Muscle of leg (tissue), 11 donors: Measurements from ENCODE around the gene RNF207. TPM values are rescaled to one million over a fixed set of nuclear protein-coding genes. Genes with fewer than 3 reads are reported as not detected.
A peak's percentile ranks its signal among the peaks of the same experiment; 100 is the strongest.

ENCODE experiments used
- DNase-seq: peaks from one replicate; pipeline ENCODE4 v3.0.0; 2013
- H3K27ac ChIP-seq: one replicate; pipeline ENCODE4 v1.5.1; 2013; ENCODE audit warnings: mild to moderate bottlenecking, low read length, control low read depth
- H3K27me3 ChIP-seq: one replicate; pipeline ENCODE4 v1.6.1; 2013; ENCODE audit warnings: low read length; ENCODE audit not compliant: control insufficient read depth, insufficient read depth
- H3K36me3 ChIP-seq: one replicate; pipeline ENCODE4 v1.6.1; 2013; ENCODE audit warnings: low read length; ENCODE audit not compliant: control insufficient read depth, insufficient read depth
- H3K4me1 ChIP-seq: one replicate; pipeline ENCODE4 v1.6.1; 2013; ENCODE audit warnings: low read length; ENCODE audit not compliant: control insufficient read depth, insufficient read depth
- H3K4me3 ChIP-seq: one replicate; pipeline ENCODE4 v1.5.1; 2013; ENCODE audit warnings: low read length, control low read depth
- H3K9me3 ChIP-seq: replicated peaks from 2 replicates; pipeline ENCODE4 v1.6.1; 2013; ENCODE audit warnings: low read depth, low read length; ENCODE audit not compliant: control insufficient read depth
- WGBS: methylation state at CpG from one replicate; pipeline ENCODE4 v1.1.5; 2013; ENCODE audit warnings: missing lambda C conversion rate; ENCODE audit not compliant: insufficient coverage; 5-methylcytosine and 5-hydroxymethylcytosine counted together
- polyA plus RNA-seq, 8 donors: library from polyadenylated mRNA; unstranded; fragments of 120-200 nt; gene quantifications; one replicate each; pipeline versions ENCODE4 v1.2.1 to v1.2.3, GENCODE V29; 2013; ENCODE audit warnings: inconsistent platforms in 1 of 8, low replicate concordance in 1 of 8; ENCODE audit not compliant: insufficient read length in 8 of 8, insufficient read depth in 1 of 8
- total RNA-seq: library from RNA; stranded (reverse); fragments of 120-200 nt; gene quantifications from one replicate; pipeline ENCODE4 v1.2.4, GENCODE V29; 2013

RNF207 gene
- total and polyA plus RNA-seq, 9 donors = 13.4 to 41.6 (median 21.7) TPM

DNA sequence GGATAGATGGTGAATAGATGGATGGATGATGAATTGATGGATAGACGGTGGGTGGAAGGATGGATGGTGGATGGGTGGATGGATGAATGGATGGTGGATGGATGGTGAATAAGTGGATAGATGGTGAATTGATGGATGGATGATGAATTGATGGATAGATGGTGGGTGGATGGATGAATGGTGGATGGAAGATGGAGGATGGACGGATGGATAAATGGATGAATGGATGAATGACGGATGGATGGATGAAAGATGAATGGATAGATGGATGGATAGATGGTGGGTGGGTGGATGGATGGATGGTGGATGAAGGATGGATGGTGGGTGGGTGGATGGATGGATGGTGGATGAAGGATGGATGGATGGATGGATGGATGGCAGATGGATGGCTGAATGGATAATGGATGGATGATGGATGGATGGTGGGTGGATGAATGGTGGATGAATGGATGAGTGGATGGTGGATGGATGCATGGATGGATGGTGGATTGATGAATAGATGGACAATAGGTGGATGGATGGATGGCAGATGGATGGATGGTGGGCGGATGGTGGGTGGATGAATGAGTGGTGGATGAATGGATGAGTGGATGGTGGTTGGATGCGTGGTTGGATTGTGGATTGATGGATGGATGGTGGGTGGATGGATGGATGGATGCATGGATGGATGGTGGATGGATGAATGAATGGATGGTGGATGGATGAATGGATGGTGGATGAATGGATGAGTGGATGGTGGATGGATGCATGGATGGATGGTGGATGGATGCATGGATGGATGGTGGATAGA lies 31.1 kb upstream of the RNF207 start:
- Histone ChIP-seq H3K4me1 (peaks cover 6% of the 10 kb centered on the region), H3K4me3 (no peak overlapping the region), H3K27ac (no peak overlapping the region), H3K9me3 (no peaks in the 10 kb centered on the region), H3K36me3 (no peaks in the 10 kb centered on the region), H3K27me3 (peaks cover 38% of the 10 kb centered on the region)
- WGBS = 92% methylated on average over 5 of the region's 5 CpGs
- DNase-seq = no peak

GRCh38 chr1:6175411-6175828 lies 30.5 kb upstream of the RNF207 start:
- Histone ChIP-seq H3K9me3 (no peaks in the 10 kb centered on the region), H3K27ac (no peak overlapping the region), H3K36me3 (no peaks in the 10 kb centered on the region), H3K4me1 (peaks cover 6% of the 10 kb centered on the region), H3K27me3 (peaks cover 40% of the 10 kb centered on the region), H3K4me3 (no peak overlapping the region)
- DNase-seq = no peak
- WGBS = 77% methylated on average over 6 of the region's 6 CpGs

DNA sequence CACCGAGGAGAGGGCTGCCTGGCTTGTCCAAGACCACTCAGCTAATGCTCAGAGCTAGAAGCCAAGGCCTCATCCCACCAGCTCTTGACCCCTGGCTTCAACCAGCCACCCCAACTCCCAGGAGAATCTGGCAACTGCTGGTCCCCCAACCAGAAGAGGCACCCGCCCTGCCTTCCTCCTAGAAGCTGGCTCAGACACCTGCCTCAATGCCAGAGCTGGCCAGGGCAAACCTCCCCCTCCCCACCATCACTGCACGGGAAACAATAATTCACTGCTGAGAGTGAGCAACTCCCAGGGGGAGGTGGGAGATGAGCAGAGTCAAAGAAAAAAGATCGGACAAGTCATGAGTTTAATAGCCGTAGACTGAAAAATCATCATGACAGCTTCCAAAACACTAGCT lies 29.1 kb upstream of the RNF207 start:
- no peaks in the 10 kb centered on the region for H3K9me3 ChIP-seq
- WGBS = 90% methylated on average over 1 of the region's 5 CpGs
- H3K4me1 ChIP-seq = peaks cover 15% of the 10 kb centered on the region
- H3K27me3 ChIP-seq = peaks cover 52% of the 10 kb centered on the region
- H3K36me3 ChIP-seq = no peaks in the 10 kb centered on the region
- H3K27ac ChIP-seq = no peak overlapping the region
- no peak overlapping the region for H3K4me3 ChIP-seq
- no peak for DNase-seq

DNA sequence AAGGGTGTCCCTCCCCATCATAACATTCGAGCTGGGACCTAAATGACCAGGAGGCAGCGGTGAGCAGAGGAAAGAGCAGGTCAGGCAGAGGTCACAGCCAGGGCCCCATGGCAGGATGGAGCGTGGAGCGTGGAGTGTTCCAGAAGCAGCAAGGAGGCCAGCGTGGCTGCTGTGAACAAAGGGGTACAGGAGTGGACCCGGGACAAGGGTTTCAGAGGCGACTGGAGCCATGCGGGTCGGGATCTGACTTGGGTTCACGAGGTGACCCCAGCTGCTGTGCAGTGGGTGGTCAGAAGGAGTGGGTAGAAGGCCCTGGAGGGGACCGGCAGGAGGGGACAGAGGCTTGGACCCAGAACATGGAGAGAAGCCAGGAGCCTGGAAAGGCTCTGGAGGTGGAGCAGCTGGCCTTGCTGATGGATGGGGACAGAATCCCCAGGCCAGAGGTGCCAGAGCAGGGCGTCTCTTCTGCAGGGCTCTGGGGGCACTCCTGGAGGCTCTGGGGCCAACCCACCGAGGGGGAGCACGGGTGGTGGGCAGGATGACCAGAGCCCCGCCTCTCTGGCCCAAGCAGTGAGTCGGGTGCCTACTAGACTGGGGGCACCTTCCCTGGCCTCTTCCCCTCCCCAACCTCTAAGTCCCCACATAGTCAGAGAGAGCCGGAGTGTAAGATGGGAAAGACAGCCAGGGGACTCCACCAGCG lies 28.1 kb upstream of the RNF207 start:
- 72% methylated on average over 16 of the region's 18 CpGs for WGBS
- H3K27me3 ChIP-seq = peaks cover 55% of the 10 kb centered on the region
- no peak for DNase-seq
- H3K9me3 ChIP-seq = no peaks in the 10 kb centered on the region
- no peaks in the 10 kb centered on the region for H3K36me3 ChIP-seq
- no peak overlapping the region for H3K27ac ChIP-seq
- H3K4me1 ChIP-seq = peaks cover 15% of the 10 kb centered on the region
- no peak overlapping the region for H3K4me3 ChIP-seq

GRCh38 chr1:6178751-6179563 lies 27.0 kb upstream of the RNF207 start:
- Histone ChIP-seq H3K27me3 (peaks cover 63% of the 10 kb centered on the region), H3K4me3 (no peak overlapping the region)

DNA sequence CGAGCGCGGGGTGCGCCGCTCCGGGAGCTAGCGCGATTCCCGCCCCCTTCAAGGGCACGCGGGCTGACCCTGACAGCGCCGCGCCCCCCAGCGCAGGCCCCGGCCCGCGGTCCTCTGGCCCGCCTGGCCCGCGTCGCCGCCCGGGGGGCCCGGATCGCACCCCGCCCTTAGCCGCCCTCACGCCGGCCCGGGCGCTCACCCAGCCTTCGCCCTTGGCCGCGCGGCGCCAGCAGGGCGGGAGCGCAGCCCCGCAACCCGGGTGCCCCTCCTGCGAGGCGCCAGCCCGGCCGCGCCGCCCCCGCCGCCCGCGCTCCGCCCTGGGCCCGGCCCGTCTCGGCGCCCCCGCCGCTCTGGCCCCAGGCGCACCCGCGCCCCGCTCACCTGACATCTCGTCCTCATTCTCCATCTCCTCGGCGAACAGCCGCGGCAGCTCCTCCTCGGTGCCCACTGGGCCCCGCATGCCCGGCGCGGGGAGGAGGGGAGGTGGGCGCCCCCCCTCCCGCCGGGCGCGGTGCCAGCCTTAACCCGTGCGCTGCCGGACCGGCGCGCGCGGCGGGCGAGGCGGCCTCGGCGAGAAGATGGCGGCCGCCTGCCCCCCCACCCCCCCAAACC lies 26.2 kb upstream of the RNF207 start:
- peaks cover 63% of the 10 kb centered on the region for H3K27me3 ChIP-seq
- no peaks in the 10 kb centered on the region for H3K9me3 ChIP-seq
- under 1% methylated on average over 72 of the region's 92 CpGs for WGBS
- no peak for DNase-seq
- no peak overlapping the region for H3K27ac ChIP-seq
- no peak overlapping the region for H3K4me3 ChIP-seq
- no peaks in the 10 kb centered on the region for H3K36me3 ChIP-seq
- peaks cover 15% of the 10 kb centered on the region for H3K4me1 ChIP-seq

More at GRCh38 chr1:6178751-6179563, 27.0 kb upstream of the RNF207 start:
- H3K9me3 ChIP-seq = no peaks in the 10 kb centered on the region
- H3K36me3 ChIP-seq = no peaks in the 10 kb centered on the region
- no peak for DNase-seq
- H3K27ac ChIP-seq = no peak overlapping the region
- WGBS = 3% methylated on average over 47 of the region's 51 CpGs
- H3K4me1 ChIP-seq = peaks cover 15% of the 10 kb centered on the region

- peaks cover 63% of the 10 kb centered on the region for H3K27me3 ChIP-seq
- whole genome bisulfite sequencing = 1% methylated on average over 53 of the region's 57 CpGs
These were observed 25.6 kb upstream of the RNF207 start, which contains the start of gene CHD5 for GRCh38 chr1:6180268-6180706. Gene CHD5 (minus strand): TSS chr1:6180321. CDS start chr1:6180023, 298 bp downstream.

GRCh38 chr1:6180707-6181311 lies 25.1 kb upstream of the RNF207 start:
- no peak for DNase-seq
- no peak overlapping the region for H3K27ac ChIP-seq
- 2% methylated on average over 24 of the region's 36 CpGs for WGBS
- H3K4me3 ChIP-seq = no peak overlapping the region
- no peaks in the 10 kb centered on the region for H3K9me3 ChIP-seq
- H3K27me3 ChIP-seq = peaks cover 63% of the 10 kb centered on the region
- H3K36me3 ChIP-seq = peaks cover 7% of the 10 kb centered on the region
- peaks cover 15% of the 10 kb centered on the region for H3K4me1 ChIP-seq

More at GRCh38 chr1:6180268-6180706, 25.6 kb upstream of the RNF207 start, which contains the start of gene CHD5:
- Histone ChIP-seq H3K27ac (no peak within 1 kb of the TSS), H3K9me3 (no peaks in the 10 kb centered on the region), H3K4me1 (peaks cover 15% of the 10 kb centered on the region), H3K36me3 (peaks cover 2% of the 10 kb centered on the region), H3K4me3 (no peak within 1 kb of the TSS)
- DNase-seq = no peak

GRCh38 chr1:6181347-6181770 lies 24.6 kb upstream of the RNF207 start:
- 0% methylated on average over 4 of the region's 10 CpGs for WGBS
- no peak overlapping the region for H3K27ac ChIP-seq
- no peak overlapping the region for H3K4me3 ChIP-seq
- H3K36me3 ChIP-seq = peaks cover 10% of the 10 kb centered on the region
- H3K27me3 ChIP-seq = peaks cover 58% of the 10 kb centered on the region
- peaks cover 15% of the 10 kb centered on the region for H3K4me1 ChIP-seq
- peak; percentile 31 for DNase-seq
- no peaks in the 10 kb centered on the region for H3K9me3 ChIP-seq
